K562 (cell line): Measurements from ENCODE around the gene C1orf74. TPM values are rescaled to one million over a fixed set of nuclear protein-coding genes. Genes with fewer than 3 reads are reported as not detected.

Experiments used
- AFF4 ChIP-seq: sonication (generic); formaldehyde crosslinking; IDR thresholded peaks from 2 replicates; pipeline ENCODE4 v1.8.0; 2023; ENCODE audit warnings: mild to moderate bottlenecking, missing genetic modification reagents
- BRF1 ChIP-seq: IDR thresholded peaks from 3 replicates; pipeline ENCODE4 v1.6.1; 2011; ENCODE audit warnings: borderline replicate concordance, mild to moderate bottlenecking; ENCODE audit not compliant: insufficient read length; ENCODE audit errors: extremely low read depth
- CBFA2T3 ChIP-seq: fragments of 450-650 bp; IDR thresholded peaks from 2 replicates; pipeline ENCODE4 v1.6.1; 2017
- EGR1 ChIP-seq: fragments of 450-650 bp; conservative IDR thresholded peaks from 2 replicates; pipeline ENCODE4 v1.6.1; 2017; ENCODE audit warnings: mild to moderate bottlenecking
- HDAC2 ChIP-seq: fragments of 450-650 bp; IDR thresholded peaks from 2 replicates; pipeline ENCODE4 v1.6.1; 2016; ENCODE audit warnings: mild to moderate bottlenecking
- KDM1A ChIP-seq, 2 experiments: fragments of 450-650 bp; IDR thresholded peaks; 2 replicates each; pipeline ENCODE4 v1.6.1; 2016; ENCODE audit warnings: mild to moderate bottlenecking in 2 of 2
- MXD1 ChIP-seq: fragments of 250-450 bp; sonication (Bioruptor Pico); IDR thresholded peaks from 2 replicates; pipeline ENCODE4 v1.8.0; 2021; ENCODE audit warnings: borderline replicate concordance, mild to moderate bottlenecking, moderate library complexity; ENCODE audit not compliant: poor library complexity, severe bottlenecking
- NCOR1 ChIP-seq: fragments of 450-650 bp; IDR thresholded peaks from 2 replicates; pipeline ENCODE4 v1.6.1; 2016; ENCODE audit warnings: mild to moderate bottlenecking, moderate library complexity
- RBBP5 ChIP-seq: fragments of 200-600 bp; sonication (generic); IDR thresholded peaks from 2 replicates; pipeline ENCODE4 v1.6.1; 2012; ENCODE audit warnings: borderline replicate concordance, mild to moderate bottlenecking, low read length, control low read depth, inconsistent platforms; ENCODE audit not compliant: insufficient read depth, poor library complexity, severe bottlenecking
- SUPT5H ChIP-seq: fragments of 450-650 bp; IDR thresholded peaks from 2 replicates; pipeline ENCODE4 v1.6.1; 2016
- TFAM ChIP-seq: fragments of 250-450 bp; sonication (Bioruptor Pico); conservative IDR thresholded peaks from 2 replicates; pipeline ENCODE4 v1.5.0; 2021; ENCODE audit warnings: mild to moderate bottlenecking, moderate library complexity
- ZNF174 ChIP-seq: fragments of 250-450 bp; sonication (Bioruptor Pico); IDR thresholded peaks from 2 replicates; pipeline ENCODE4 v1.4.0; 2020; ENCODE audit warnings: mild to moderate bottlenecking
- ZNF253 ChIP-seq: fragments of 250-450 bp; sonication (Bioruptor Pico); conservative IDR thresholded peaks from 2 replicates; pipeline ENCODE4 v1.6.1; 2021; ENCODE audit warnings: mild to moderate bottlenecking
- polyA plus RNA-seq, 8 experiments: library from polyadenylated mRNA; depleted of rRNA in 4 of 8; stranded (reverse) in 5 of 8; unstranded in 3 of 8; fragments of >200 nt; fragmentation: Nextera tagmentation in 2 of 8; fragmentation: Illumina TruSeq in 1 of 8; extraction: Ambion mirVana in 2 of 8; extraction: Trizol in 1 of 8; gene quantifications; 2 replicates each; pipeline versions ENCODE4 v1.2.1 to v1.2.3, GENCODE V29; 2011 to 2014; ENCODE audit warnings: inconsistent platforms in 1 of 8, missing spikeins in 1 of 8
- total RNA-seq, 7 experiments: library from RNA; depleted of rRNA in 6 of 7; stranded (reverse); fragments of >200 nt in 6 of 7; fragmentation: Illumina TruSeq in 2 of 7; extraction: Trizol in 2 of 7; gene quantifications; 2 replicates each; pipeline versions ENCODE4 v1.2.1 to v1.2.3, GENCODE V29; 2011 to 2021; ENCODE audit warnings: low replicate concordance in 1 of 7
- TF ChIP-seq, protein P1 (sequence below): sonication (generic); formaldehyde crosslinking; IDR thresholded peaks from 2 replicates; pipeline ENCODE4 v1.8.0; 2022; ENCODE audit warnings: missing genetic modification reagents, mild to moderate bottlenecking, borderline replicate concordance
- TF ChIP-seq, protein P2 (sequence below): sonication (generic); formaldehyde crosslinking; IDR thresholded peaks from 2 replicates; pipeline ENCODE4 v1.8.0; 2023; ENCODE audit warnings: missing genetic modification reagents, mild to moderate bottlenecking, borderline replicate concordance

The C1orf74 gene
- total and polyA plus RNA-seq, 9 of the 15 experiments (the other 6 are each of a cell fraction or from before 2014, with no cell fraction given) = 4.0 to 7.6 (median 5.7) TPM

DNA sequence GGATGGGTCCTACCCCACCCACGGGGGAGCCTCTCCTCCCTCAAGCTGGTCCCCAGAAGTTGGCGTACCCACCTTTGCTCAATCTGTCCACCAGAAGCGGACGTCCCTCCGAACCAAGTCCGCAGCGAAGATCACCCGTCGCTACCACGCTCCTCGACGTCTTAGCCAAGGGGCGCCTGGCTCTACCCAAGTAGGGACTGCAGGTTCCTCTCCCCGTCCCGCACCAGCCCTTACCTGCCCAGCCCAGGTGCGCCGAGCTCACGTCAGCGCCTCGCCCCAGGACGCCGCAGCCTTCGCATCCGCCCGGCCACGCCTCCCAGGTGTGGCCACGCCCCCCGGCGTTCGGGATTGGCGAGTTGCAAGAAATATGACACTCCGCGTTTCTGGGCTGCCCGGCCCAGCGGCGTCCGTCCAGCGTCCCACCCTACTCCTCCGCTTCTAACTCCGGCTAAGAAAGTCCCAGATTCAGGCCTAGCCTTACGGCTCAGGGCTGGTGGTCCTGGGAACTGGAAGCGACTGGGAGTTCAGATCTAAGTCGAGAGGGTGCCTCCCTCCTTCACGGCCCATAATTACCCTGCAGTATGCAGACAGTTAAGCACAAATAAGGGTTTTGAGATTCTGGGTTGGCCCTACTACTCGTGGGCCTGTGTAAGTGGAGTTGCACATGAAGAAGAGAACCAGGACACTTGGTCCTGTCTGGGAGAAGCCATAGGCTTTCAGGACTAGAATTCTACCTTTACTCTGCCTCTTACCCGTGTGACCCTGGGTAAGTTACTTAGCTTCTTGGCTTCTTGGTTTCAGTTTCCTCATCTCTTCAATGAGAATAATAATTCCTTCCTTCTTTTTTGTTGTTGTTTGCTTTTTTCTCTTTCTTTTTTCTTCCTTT lies 21.8 kb upstream of the C1orf74 start, which contains the start of gene IRF6 (continued):
- TF ChIP-seq RBBP5 = peak; percentile 69
- peak; percentile 56 for TF ChIP-seq SUPT5H
- 0 out of 2 replicates have a peak, but pooled peaks have one; percentile 49 for TF ChIP-seq HDAC2
- TF ChIP-seq, protein P1, sequence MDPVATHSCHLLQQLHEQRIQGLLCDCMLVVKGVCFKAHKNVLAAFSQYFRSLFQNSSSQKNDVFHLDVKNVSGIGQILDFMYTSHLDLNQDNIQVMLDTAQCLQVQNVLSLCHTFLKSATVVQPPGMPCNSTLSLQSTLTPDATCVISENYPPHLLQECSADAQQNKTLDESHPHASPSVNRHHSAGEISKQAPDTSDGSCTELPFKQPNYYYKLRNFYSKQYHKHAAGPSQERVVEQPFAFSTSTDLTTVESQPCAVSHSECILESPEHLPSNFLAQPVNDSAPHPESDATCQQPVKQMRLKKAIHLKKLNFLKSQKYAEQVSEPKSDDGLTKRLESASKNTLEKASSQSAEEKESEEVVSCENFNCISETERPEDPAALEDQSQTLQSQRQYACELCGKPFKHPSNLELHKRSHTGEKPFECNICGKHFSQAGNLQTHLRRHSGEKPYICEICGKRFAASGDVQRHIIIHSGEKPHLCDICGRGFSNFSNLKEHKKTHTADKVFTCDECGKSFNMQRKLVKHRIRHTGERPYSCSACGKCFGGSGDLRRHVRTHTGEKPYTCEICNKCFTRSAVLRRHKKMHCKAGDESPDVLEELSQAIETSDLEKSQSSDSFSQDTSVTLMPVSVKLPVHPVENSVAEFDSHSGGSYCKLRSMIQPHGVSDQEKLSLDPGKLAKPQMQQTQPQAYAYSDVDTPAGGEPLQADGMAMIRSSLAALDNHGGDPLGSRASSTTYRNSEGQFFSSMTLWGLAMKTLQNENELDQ (CRISPR knock-in tag) = no peak
- TF ChIP-seq NCOR1 = no peak
- 0 out of 4 replicates have a peak, but pooled peaks of 1 of the 2 experiments have one; percentile 33 for TF ChIP-seq KDM1A (IDR thresholded peaks at IDR 0.05)
- no peak for TF ChIP-seq TFAM
- TF ChIP-seq CBFA2T3 = no peak
- TF ChIP-seq MXD1 (CRISPR knock-in tag) = no peak
- no peak for TF ChIP-seq ZNF253
- TF ChIP-seq, protein P2, sequence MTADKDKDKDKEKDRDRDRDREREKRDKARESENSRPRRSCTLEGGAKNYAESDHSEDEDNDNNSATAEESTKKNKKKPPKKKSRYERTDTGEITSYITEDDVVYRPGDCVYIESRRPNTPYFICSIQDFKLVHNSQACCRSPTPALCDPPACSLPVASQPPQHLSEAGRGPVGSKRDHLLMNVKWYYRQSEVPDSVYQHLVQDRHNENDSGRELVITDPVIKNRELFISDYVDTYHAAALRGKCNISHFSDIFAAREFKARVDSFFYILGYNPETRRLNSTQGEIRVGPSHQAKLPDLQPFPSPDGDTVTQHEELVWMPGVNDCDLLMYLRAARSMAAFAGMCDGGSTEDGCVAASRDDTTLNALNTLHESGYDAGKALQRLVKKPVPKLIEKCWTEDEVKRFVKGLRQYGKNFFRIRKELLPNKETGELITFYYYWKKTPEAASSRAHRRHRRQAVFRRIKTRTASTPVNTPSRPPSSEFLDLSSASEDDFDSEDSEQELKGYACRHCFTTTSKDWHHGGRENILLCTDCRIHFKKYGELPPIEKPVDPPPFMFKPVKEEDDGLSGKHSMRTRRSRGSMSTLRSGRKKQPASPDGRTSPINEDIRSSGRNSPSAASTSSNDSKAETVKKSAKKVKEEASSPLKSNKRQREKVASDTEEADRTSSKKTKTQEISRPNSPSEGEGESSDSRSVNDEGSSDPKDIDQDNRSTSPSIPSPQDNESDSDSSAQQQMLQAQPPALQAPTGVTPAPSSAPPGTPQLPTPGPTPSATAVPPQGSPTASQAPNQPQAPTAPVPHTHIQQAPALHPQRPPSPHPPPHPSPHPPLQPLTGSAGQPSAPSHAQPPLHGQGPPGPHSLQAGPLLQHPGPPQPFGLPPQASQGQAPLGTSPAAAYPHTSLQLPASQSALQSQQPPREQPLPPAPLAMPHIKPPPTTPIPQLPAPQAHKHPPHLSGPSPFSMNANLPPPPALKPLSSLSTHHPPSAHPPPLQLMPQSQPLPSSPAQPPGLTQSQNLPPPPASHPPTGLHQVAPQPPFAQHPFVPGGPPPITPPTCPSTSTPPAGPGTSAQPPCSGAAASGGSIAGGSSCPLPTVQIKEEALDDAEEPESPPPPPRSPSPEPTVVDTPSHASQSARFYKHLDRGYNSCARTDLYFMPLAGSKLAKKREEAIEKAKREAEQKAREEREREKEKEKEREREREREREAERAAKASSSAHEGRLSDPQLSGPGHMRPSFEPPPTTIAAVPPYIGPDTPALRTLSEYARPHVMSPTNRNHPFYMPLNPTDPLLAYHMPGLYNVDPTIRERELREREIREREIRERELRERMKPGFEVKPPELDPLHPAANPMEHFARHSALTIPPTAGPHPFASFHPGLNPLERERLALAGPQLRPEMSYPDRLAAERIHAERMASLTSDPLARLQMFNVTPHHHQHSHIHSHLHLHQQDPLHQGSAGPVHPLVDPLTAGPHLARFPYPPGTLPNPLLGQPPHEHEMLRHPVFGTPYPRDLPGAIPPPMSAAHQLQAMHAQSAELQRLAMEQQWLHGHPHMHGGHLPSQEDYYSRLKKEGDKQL = no peak
- TF ChIP-seq AFF4 (CRISPR knock-in tag) = no peak
- peak; percentile 43 for TF ChIP-seq EGR1
- TF ChIP-seq BRF1 = no peak
- TF ChIP-seq ZNF174 (CRISPR knock-in tag) = no peak
